ENCODE data around the gene DHX32. TPM values are rescaled to one million over a fixed set of nuclear protein-coding genes. Genes with fewer than 3 reads are reported as not detected.
A peak's percentile ranks its signal among the peaks of the same experiment; 100 is the strongest.
"Not testable (repeated sequence)": the region's sequence is repeated elsewhere in the genome, so short reads cannot be mapped to it uniquely, and the experiment has no call there.

The DHX32 gene
- total RNA-seq, 4 donors from 2014 or later: 27.4 to 44.4 (median 32.9) TPM

GRCh38 chr10:125911145-125911544, 30.1 kb upstream of the DHX32 start:
- in situ Hi-C loops (cut with MboI; ENCODE audit: low sequenced_read_pairs in 4 of 4) (no loop called here), intact Hi-C loops (cut with DNase I; ENCODE audit: low total_unique reads) (no loop called here)
- Histone ChIP-seq H3K27ac (no peak overlapping the region), H3K9me3 (no peaks in the 10 kb centered on the region), H3K4me1 (no peaks in the 10 kb centered on the region), H3K4me3 (no peak overlapping the region), H3K27me3 (no peaks in the 10 kb centered on the region), H3K36me3 (no peaks in the 10 kb centered on the region)
- ATAC-seq: no peak
- TF ChIP-seq, protein P1, sequence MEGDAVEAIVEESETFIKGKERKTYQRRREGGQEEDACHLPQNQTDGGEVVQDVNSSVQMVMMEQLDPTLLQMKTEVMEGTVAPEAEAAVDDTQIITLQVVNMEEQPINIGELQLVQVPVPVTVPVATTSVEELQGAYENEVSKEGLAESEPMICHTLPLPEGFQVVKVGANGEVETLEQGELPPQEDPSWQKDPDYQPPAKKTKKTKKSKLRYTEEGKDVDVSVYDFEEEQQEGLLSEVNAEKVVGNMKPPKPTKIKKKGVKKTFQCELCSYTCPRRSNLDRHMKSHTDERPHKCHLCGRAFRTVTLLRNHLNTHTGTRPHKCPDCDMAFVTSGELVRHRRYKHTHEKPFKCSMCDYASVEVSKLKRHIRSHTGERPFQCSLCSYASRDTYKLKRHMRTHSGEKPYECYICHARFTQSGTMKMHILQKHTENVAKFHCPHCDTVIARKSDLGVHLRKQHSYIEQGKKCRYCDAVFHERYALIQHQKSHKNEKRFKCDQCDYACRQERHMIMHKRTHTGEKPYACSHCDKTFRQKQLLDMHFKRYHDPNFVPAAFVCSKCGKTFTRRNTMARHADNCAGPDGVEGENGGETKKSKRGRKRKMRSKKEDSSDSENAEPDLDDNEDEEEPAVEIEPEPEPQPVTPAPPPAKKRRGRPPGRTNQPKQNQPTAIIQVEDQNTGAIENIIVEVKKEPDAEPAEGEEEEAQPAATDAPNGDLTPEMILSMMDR (IDR thresholded peaks at IDR 0.05 in 4 of 5, conservative IDR thresholded peaks at IDR 0.05 in 1 of 5): no peak
- no peak for TF ChIP-seq POLR2A (IDR thresholded peaks at IDR 0.05)
- no peak for DNase-seq

GRCh38 chr10:125909491-125909890, 28.4 kb upstream of the DHX32 start:
- H3K27me3 ChIP-seq; H3K4me3 ChIP-seq; DNase-seq; intact Hi-C loops (cut with DNase I; ENCODE audit: low total_unique reads); H3K4me1 ChIP-seq; in situ Hi-C loops (cut with MboI; ENCODE audit: low sequenced_read_pairs in 4 of 4); H3K27ac ChIP-seq; ATAC-seq; H3K36me3 ChIP-seq; H3K9me3 ChIP-seq: not testable (repeated sequence)

DNA sequence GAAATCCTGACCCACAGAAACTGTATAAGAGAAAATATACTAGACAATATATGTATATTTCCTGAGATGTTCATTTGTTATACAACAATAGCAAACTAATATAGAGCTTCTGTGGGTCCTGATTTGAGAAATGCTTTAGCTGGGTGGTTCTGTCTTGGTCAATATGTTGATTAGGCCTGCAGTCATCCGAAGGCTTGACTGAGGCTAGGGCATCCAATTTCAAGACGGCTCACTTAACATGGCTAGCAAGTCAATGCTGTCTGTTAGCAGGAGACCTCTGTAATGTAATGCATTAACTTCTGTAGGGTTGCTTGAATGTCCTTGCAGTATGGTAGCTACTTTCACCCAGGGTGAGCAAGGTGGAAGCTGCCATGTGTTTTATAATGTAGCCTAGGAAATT, 27.7 kb upstream of the DHX32 start:
- H3K9me3 ChIP-seq; H3K36me3 ChIP-seq; H3K27me3 ChIP-seq; intact Hi-C loops (cut with DNase I; ENCODE audit: low total_unique reads); H3K27ac ChIP-seq; H3K4me3 ChIP-seq; H3K4me1 ChIP-seq; DNase-seq; in situ Hi-C loops (cut with MboI; ENCODE audit: low sequenced_read_pairs in 4 of 4): not testable (repeated sequence)
- peak in 1 of 2 donors; percentile 30 for ATAC-seq

DNA sequence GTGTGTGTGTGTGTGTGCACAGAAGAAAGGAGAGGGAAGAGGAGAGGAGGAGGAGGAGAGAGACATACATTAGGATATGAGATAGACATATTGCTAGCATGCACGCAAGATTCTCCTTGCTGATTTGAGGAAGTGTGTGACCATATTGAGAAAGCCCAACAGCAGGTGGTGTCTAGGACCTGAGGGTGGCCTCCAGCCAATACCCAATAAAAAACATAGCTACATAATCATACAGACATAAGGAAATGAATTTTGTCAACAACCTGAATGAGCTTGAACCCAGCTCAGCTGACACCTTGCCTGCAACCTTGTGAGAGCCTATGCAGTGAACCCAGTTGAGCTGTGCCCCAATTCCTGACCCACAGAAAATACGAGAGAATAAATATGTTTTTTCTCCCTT, 26.5 kb upstream of the DHX32 start:
- H3K9me3 ChIP-seq; H3K36me3 ChIP-seq; intact Hi-C loops (cut with DNase I; ENCODE audit: low total_unique reads); in situ Hi-C loops (cut with MboI; ENCODE audit: low sequenced_read_pairs in 4 of 4); ATAC-seq; DNase-seq; H3K27me3 ChIP-seq; H3K4me3 ChIP-seq; H3K27ac ChIP-seq; H3K4me1 ChIP-seq: not testable (repeated sequence)

GRCh38 chr10:125905069-125905994, 24.2 kb upstream of the DHX32 start:
- H3K4me1 ChIP-seq; H3K4me3 ChIP-seq; intact Hi-C loops (cut with DNase I; ENCODE audit: low total_unique reads); H3K27me3 ChIP-seq; H3K27ac ChIP-seq; in situ Hi-C loops (cut with MboI; ENCODE audit: low sequenced_read_pairs in 4 of 4); H3K9me3 ChIP-seq; DNase-seq; H3K36me3 ChIP-seq: not testable (repeated sequence)
- ATAC-seq: peak in 1 of 2 donors; percentile 49

GRCh38 chr10:125903135-125903640, 22.1 kb upstream of the DHX32 start:
- H3K27me3 ChIP-seq; DNase-seq; H3K4me3 ChIP-seq; in situ Hi-C loops (cut with MboI; ENCODE audit: low sequenced_read_pairs in 4 of 4); ATAC-seq; H3K9me3 ChIP-seq; H3K36me3 ChIP-seq; H3K27ac ChIP-seq; intact Hi-C loops (cut with DNase I; ENCODE audit: low total_unique reads); H3K4me1 ChIP-seq: not testable (repeated sequence)

GRCh38 chr10:125900963-125901362, 19.9 kb upstream of the DHX32 start:
- H3K27ac ChIP-seq; H3K4me3 ChIP-seq; ATAC-seq; H3K4me1 ChIP-seq; H3K36me3 ChIP-seq; in situ Hi-C loops (cut with MboI; ENCODE audit: low sequenced_read_pairs in 4 of 4); DNase-seq; H3K27me3 ChIP-seq; intact Hi-C loops (cut with DNase I; ENCODE audit: low total_unique reads); H3K9me3 ChIP-seq: not testable (repeated sequence)

DNA sequence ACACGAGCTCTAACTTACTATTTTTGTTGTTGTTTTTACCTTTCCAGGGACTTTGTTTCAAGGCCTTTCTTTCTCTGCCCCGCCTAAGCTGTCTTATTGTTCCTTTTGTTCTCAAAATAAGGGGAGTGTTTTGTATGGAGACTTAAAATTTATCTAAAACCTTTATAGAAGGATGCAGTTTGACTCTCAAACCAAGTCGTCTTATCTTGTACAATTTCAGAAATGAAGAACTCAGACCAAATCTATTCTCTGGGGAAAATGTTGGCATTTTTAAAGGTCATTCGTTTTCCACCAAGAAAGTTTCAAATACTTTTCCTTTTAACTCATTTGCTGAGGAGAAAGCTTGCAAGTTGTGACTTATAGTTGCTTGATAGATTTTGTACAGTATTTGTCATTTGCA, 16.2 kb upstream of the DHX32 start:
- intact Hi-C loops (cut with DNase I; ENCODE audit: low total_unique reads): loop anchor here (2.0 to 5.0 kb wide), 2 partner anchors 75 to 179 kb away; partner anchors contain the start of genes BCCIP, EDRF1 and UROS
- DNase-seq; in situ Hi-C loops (cut with MboI; ENCODE audit: low sequenced_read_pairs in 4 of 4); H3K27ac ChIP-seq; H3K9me3 ChIP-seq; ATAC-seq; H3K27me3 ChIP-seq; H3K36me3 ChIP-seq: not testable (repeated sequence)
- Histone ChIP-seq H3K4me3 (peak overlapping the region in 2 of 4 donors; percentile 80 to 82), H3K4me1 (peaks cover 12 to 14% of the 10 kb centered on the region in 2 donors)

Measured in gastrocnemius medialis (tissue), 4 donors.